GM19035 (cell line): ENCODE measurements around the gene GPM6B.

Experiments used
- ATAC-seq: cut with Tn5 transposase; IDR thresholded peaks from one replicate; pipeline ENCODE4 v1.9.1; 2021; ENCODE audit not compliant: unreplicated experiment

Gene GPM6B

DNA sequence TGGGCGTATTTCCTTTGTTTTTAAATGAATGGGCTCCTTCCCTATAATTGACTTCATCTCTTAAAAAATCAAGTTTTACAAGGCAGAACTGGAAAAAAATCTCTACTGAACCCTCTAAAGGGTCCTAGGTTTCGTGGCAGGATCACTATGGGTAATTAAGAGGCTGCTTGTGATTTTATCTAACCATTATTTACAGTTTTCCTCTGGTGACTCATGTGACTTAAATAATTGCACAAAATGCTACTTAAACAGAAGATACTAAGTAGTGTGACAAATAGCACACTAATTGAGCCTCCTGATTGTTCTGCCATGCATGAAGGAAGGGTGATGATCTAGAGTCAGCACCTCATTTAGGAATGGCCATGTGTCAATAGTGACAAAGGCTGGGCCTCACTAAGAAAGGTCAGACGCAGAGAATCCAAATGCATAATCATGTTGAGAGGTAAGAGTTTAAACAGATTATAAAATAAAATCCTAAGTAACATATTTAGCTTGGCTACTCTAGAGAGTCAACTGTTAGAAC, 46.8 kb downstream of the GPM6B start:
- no peak for ATAC-seq

DNA sequence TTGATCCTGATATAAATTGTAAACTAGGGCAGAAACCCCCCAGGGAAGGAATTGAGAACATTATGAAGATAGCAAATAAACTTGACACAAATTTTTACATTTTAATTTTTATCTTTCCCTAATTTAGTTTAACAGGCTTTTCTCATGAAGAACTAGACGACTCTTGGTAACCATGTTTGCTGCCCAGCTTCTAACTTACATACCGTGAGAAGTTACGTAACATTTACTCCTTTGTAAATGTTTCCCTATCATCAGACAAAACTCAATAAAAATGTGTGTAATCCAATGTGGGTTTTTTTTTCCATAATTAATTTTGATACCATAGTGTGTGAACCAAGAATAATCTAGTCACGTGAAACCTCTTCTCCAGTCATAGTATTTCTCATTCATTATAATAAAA, 48.0 kb downstream of the GPM6B start:
- no peak for ATAC-seq

GRCh38 chrX:13764765-13765164, 52.1 kb downstream of the GPM6B start:
- no peak for ATAC-seq

GRCh38 chrX:13764281-13764680, 52.6 kb downstream of the GPM6B start:
- no peak for ATAC-seq

- ATAC-seq: no peak
Measured at GRCh38 chrX:13763489-13763888, 53.4 kb downstream of the GPM6B start.

GRCh38 chrX:13761606-13762414, 55.1 kb downstream of the GPM6B start:
- ATAC-seq: peak; percentile 74

DNA sequence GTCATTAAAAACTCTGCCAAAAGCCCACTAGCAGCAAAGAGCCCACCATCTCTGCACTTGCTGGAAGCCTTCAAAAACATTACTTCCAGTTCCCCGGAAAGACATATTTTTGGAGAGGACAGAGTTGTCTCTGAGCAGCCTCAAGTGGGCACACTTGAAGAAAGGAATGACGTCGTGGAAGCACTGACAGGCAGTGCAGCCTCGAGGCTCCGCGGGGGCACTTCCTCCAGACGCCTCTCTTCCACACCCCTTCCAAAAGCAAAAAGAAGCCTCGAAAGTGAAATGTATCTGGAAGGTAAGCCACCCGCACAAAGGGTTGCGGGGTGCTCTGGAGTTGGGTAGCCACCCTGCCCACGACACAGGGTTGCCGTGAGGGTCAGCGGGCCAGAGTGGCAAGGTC, 56.5 kb downstream of the GPM6B start:
- no peak for ATAC-seq

GRCh38 chrX:13759152-13759718, 57.7 kb downstream of the GPM6B start:
- ATAC-seq: peak; percentile 62

- no peak for ATAC-seq
Measured at GRCh38 chrX:13756381-13756780, 60.5 kb downstream of the GPM6B start.

- no peak for ATAC-seq
Measured at GRCh38 chrX:13755254-13755653, 61.6 kb downstream of the GPM6B start.

DNA sequence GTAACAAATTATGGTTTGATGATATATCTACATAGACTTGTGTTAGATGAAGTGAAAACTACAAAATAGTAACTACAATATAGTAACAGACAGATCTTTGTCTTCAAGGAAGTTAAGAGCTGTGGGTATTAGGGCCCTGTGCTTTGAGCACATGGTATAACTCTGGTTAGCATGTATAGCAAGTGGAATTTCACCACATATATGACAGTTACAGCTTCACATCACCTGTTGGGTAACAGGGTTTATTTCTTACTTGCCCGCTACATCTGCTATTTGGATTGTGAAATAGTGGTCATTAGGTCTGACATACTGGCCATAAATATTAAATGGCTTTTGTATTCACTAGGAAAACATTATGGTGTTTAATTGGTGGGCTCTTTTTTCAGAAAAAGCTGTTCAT, 62.1 kb downstream of the GPM6B start:
- ATAC-seq: no peak

DNA sequence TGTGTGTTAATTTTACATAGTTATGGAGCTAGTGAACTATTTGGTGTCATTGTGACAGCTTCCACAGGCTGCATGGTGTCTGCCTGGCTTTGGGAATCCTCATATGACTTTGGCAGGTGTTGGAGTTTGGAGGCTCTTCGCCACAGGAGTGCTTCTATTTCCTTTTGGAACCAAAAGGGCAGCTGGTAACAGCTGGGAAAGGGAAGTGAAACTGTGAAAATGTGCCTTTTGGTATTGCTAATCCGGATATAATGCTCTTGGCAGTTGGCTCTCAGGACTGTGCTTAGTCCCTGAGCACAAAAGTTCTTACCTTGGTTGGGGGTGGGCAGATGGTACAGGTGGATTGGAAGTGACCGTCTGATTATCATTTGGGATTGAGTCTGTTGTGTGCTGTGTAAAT, 64.2 kb downstream of the GPM6B start:
- peak; percentile 68 for ATAC-seq

- ATAC-seq: no peak
Measured at GRCh38 chrX:13752141-13752540, 64.8 kb downstream of the GPM6B start.

GRCh38 chrX:13750812-13751211, 66.1 kb downstream of the GPM6B start:
- ATAC-seq: peak; percentile 47

- ATAC-seq: no peak
Measured at GRCh38 chrX:13750204-13750603, 66.7 kb downstream of the GPM6B start.

DNA sequence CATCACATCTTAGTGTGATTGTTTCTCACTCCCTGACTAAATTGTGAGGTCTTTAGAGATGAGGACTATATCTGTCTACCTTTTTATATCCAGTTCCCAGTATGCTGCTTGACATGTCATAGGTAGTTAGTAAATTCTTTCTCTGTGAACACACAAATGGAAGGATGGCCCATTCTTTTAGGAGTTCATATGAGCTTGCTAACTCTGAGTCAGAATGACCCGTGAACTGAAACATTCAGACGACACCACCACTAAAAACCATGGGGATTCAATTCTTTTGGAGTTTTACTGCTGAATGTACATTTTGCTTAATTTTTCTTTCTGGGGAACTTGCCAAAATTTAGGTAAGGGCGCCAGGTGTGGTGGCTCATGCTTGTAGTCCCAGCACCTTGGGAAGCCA, 68.4 kb downstream of the GPM6B start:
- no peak for ATAC-seq

DNA sequence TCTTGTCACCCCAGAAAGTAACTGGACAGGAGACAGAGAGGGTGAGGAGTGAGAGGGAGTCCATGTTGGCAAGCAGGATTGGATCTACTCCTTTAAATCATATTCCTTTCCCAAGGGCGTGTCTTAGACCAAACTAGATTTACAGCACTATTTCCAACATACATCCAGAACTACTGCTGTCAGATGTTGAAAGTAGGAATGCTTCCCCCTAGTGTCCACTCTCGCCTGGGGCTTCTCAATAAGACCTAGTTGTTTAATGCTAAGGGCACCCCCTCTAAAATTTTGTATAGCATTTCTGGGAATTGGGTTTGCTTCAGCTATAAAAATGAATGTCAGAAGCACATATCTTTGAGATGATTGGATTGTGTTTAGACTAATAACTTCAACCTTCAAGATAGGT, 69.1 kb downstream of the GPM6B start:
- no peak for ATAC-seq

DNA sequence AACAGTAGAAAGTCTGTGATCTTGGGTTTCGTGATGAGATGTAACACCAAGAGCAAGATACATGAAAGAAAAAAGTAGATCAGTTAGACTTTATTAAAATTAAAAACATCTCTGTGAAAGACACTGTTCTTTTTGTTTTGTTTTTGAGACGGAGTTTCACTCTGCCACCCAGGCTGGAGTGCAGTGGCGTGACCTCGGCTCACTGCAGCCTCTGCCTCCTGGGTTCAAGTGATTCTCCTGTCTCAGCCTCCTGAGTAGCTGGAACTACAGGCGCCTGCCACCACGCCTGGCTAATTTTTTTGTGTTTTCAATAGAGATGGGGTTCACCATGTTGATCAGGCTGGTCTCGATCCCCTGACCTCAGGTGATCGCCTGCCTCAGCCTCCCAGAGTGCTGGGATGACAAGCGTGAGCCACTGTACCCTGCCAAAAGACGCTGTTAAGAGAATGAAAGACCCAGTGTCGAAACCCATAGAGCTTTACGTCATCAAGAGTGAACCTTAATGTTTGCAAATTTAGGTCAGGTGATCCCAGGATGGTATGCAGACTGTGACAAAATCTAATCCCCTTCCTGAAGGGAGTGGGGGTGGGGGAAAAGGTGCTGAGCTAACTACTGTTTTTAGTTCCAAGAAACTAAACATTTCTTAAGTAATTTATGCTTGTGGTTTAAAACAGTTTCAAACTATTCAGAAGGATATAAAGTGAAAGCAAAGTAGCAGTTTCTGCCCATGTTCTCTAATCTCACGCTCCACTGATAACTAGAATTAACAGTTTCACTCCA, 74.3 kb downstream of the GPM6B start:
- peak; percentile 89 for ATAC-seq

DNA sequence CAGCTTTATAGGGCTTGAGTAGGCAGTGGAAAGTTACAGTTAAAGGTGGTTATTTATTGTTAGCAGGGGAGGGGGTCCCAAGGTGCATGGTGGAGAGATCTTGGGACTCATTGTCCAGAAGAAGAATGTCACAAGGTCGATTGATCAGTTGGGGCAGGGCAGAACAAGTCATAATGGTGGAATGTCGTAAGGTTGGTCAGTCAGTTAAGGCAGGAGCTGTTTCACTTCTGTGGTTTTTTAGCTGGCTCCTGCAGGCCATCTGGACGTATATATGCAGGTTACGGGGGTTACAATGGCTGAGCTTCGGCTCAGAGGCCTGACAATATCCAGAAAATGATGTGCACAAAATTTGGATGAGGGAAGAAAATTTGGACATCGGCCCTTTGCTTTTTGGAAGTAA, 75.2 kb downstream of the GPM6B start:
- no peak for ATAC-seq

DNA sequence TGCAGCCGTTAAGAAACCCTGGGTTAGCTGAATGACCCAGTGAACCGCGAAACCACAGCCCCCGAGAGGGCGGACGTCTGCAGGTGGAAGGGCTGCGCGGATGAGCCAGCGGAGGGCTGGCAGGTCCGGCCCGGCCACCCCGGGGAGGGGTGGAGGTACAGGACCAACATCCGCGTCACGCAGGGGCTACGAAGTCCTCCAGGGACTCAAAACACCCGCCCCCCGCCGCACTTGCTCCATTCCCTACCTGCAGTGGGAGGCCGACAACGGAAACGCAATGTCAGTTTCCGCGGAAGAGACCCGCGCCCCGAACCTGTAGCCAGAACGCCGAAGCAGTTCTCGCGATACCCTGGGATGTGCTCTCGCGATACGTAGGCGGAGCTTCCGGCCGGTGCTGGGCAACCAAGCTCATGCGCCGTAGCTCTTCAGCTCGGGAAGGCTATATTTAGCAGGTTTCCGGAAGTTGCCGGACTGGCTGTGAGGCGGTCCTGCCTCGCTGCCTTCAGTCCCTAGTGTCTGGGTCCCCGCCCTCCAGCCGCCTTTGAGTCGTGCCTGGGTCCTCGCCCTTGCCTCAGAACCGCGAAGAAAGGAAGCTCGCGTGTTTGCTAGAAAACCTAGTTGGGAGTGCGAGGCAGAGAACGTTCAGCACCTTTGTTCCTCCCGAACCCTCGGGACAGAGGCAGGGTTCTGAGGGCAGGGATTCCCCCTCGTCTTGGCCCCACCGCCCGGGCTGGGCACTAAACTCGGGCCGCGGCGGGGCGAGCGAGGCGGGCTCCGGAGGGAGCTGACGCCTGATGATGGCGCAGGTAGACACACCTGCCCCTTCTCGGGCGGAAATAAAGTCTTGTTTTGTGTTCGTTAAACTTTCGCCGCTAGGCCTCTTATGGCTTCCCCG, 82.4 kb downstream of the GPM6B start, which contains the start of the genes OFD1 and TRAPPC2:
Gene OFD1, plus strand, starts transcription at position 471 of the 895 bp plus-strand sequence. Its CDS starts 324 bp downstream, at position 795.
Gene TRAPPC2, minus strand, starts transcription at position 343 of the 895 bp plus-strand sequence. CDS start 14,657 bp downstream, outside the sequence.
- ATAC-seq: peak; percentile 92
